Chondrocyte (in vitro differentiated cells): ENCODE results near the gene FSTL1. TPM values are rescaled to one million over a fixed set of nuclear protein-coding genes. Genes with fewer than 3 reads are reported as not detected.

Experiments
- DNase-seq: peaks from one replicate; pipeline ENCODE4 v3.0.0; 2021; ENCODE audit warnings: mixed read lengths, low spot score
- H3K27ac Mint-ChIP-seq: one replicate; pipeline ENCODE4 v1.8.0; 2021; ENCODE audit warnings: mild to moderate bottlenecking, moderate library complexity, mixed read lengths; ENCODE audit not compliant: unreplicated experiment
- H3K27me3 Mint-ChIP-seq: 2 replicates; pipeline ENCODE4 v1.8.0; 2021; ENCODE audit warnings: low read depth, mixed read lengths
- H3K36me3 Mint-ChIP-seq: 2 replicates; pipeline ENCODE4 v1.8.0; 2021; ENCODE audit warnings: low read depth, mixed read lengths
- H3K4me1 Mint-ChIP-seq: 2 replicates; pipeline ENCODE4 v1.8.0; 2021; ENCODE audit warnings: low read depth, mild to moderate bottlenecking, mixed read lengths
- H3K4me3 Mint-ChIP-seq: one replicate; pipeline ENCODE4 v1.8.0; 2021; ENCODE audit warnings: mild to moderate bottlenecking, moderate library complexity, mixed read lengths; ENCODE audit not compliant: unreplicated experiment
- H3K9me3 Mint-ChIP-seq: 2 replicates; pipeline ENCODE4 v1.8.0; 2021; ENCODE audit warnings: low read depth, mixed read lengths
- total RNA-seq: library from RNA; stranded (reverse); gene quantifications from 3 replicates; pipeline ENCODE4 v1.2.1, GENCODE V29; 2021
- TF ChIP-seq, protein P1 (sequence below): fragments of 200-600 bp; sonication (generic); IDR thresholded peaks from 2 replicates; pipeline ENCODE4 v1.5.0; 2021; ENCODE audit warnings: antibody characterized with exemption, mild to moderate bottlenecking, moderate library complexity

FSTL1 gene
- total RNA-seq, 1 donor from 2014 or later = 3,511 TPM

DNA sequence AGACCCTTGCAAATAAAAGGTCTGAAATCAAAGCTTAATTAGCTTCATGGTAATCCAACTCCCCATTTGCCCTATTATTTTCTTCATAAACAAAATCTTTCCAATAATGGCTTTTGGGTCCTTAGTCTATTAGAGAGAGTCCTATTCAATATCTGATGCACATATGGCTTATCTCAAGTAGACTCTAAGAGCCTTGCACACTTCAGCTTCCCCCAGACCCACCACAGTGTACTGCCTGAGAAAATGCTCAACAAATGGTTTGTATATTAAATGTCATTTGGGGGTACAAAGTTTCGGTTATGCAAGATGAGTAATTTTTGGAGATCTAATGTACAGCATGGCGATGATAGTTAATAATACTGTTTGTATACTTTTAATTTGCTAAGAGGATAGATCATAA, 28.9 kb downstream of the FSTL1 start:
- Mint-ChIP-seq H3K4me1 (peaks cover 98% of the 10 kb centered on the region), H3K9me3 (no peaks in the 10 kb centered on the region), H3K4me3 (no peak overlapping the region), H3K27ac (peak overlapping the region; percentile 98), H3K36me3 (peaks cover 24% of the 10 kb centered on the region), H3K27me3 (no peaks in the 10 kb centered on the region)
- no peak for DNase-seq
- TF ChIP-seq, protein P1, sequence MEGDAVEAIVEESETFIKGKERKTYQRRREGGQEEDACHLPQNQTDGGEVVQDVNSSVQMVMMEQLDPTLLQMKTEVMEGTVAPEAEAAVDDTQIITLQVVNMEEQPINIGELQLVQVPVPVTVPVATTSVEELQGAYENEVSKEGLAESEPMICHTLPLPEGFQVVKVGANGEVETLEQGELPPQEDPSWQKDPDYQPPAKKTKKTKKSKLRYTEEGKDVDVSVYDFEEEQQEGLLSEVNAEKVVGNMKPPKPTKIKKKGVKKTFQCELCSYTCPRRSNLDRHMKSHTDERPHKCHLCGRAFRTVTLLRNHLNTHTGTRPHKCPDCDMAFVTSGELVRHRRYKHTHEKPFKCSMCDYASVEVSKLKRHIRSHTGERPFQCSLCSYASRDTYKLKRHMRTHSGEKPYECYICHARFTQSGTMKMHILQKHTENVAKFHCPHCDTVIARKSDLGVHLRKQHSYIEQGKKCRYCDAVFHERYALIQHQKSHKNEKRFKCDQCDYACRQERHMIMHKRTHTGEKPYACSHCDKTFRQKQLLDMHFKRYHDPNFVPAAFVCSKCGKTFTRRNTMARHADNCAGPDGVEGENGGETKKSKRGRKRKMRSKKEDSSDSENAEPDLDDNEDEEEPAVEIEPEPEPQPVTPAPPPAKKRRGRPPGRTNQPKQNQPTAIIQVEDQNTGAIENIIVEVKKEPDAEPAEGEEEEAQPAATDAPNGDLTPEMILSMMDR = no peak

GRCh38 chr3:120420928-120421551, 29.8 kb downstream of the FSTL1 start:
- Mint-ChIP-seq H3K4me1 (peaks cover 97% of the 10 kb centered on the region), H3K36me3 (peaks cover 24% of the 10 kb centered on the region), H3K27ac (peak overlapping the region; percentile 98), H3K9me3 (no peaks in the 10 kb centered on the region), H3K27me3 (no peaks in the 10 kb centered on the region), H3K4me3 (peak overlapping the region; percentile 5)
- DNase-seq = no peak
- TF ChIP-seq, protein P1 = peak; percentile 64

DNA sequence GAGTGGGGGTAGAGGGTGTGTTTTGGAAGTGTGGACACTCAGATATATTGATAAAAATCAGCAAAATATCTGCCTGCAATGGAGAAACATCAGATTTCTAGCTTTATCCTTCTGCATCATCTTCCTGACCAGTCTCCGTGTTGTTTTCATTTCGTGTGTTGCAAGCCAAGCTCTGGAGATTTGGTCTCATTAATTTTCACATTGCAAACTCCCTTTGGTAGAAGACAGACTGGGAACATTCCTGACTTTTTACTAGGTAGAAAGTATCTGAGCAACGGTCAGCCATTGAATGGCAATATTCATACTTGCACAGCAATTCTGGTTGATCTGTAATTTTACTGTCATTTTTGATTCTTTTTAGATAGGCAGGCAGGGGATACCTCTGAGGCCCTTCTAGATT, 30.4 kb downstream of the FSTL1 start:
- Mint-ChIP-seq H3K4me1 (peaks cover 95% of the 10 kb centered on the region), H3K27me3 (no peaks in the 10 kb centered on the region), H3K36me3 (peaks cover 24% of the 10 kb centered on the region), H3K4me3 (no peak overlapping the region), H3K27ac (peak overlapping the region; percentile 98), H3K9me3 (no peaks in the 10 kb centered on the region)
- TF ChIP-seq, protein P1 = no peak
- no peak for DNase-seq

- Mint-ChIP-seq H3K4me1 (peaks cover 89% of the 10 kb centered on the region), H3K36me3 (peaks cover 22% of the 10 kb centered on the region), H3K9me3 (no peaks in the 10 kb centered on the region), H3K4me3 (no peak overlapping the region), H3K27me3 (no peaks in the 10 kb centered on the region), H3K27ac (peak overlapping the region; percentile 98)
- no peak for DNase-seq
- TF ChIP-seq, protein P1 = no peak
These were observed 31.0 kb downstream of the FSTL1 start for GRCh38 chr3:120419797-120420196.

DNA sequence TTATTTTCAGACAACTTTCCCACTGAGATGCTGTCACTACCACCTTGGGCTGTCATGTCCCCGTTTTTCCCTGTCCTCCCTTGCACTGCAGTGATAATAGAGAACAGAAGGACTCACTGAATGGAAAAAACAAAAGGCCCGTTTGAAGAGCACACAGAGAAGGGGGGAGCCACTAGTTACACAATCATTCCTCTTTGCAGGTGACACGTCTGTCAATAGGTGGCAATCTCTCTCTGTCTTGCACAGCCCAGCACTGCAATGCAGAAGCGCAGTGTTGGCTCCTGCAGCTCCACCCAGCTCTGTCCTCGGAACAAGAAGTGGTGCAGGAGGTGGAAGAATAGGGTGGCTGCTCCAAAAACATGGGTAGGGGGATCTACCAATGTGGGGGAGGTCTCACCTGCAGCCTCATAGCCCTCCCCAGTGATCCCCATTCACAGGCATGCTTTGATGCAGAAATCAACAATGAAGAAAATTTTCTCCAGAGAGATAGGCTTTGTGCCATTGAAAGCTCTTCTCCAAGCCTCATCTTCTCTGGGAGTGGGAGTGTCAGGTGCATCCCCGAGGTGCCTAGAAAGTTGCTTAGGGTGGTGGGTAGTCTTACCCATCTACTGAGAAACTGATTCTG, 31.8 kb downstream of the FSTL1 start:
- Mint-ChIP-seq H3K27ac (peak overlapping the region; percentile 98), H3K36me3 (peaks cover 14% of the 10 kb centered on the region), H3K27me3 (no peaks in the 10 kb centered on the region), H3K4me3 (no peak overlapping the region), H3K4me1 (peaks cover 81% of the 10 kb centered on the region), H3K9me3 (no peaks in the 10 kb centered on the region)
- TF ChIP-seq, protein P1 = peak; percentile 75
- DNase-seq = no peak
